GM18519 (cell line): Measurements from ENCODE around the gene FAM222A.
A peak's percentile ranks its signal among the peaks of the same experiment; 100 is the strongest.

Source experiments
- ATAC-seq: cut with Tn5 transposase; IDR thresholded peaks from one replicate; pipeline ENCODE4 v1.9.1; 2021; ENCODE audit warnings: mild to moderate bottlenecking, moderate library complexity; ENCODE audit not compliant: unreplicated experiment, low FRiP score

FAM222A gene

DNA sequence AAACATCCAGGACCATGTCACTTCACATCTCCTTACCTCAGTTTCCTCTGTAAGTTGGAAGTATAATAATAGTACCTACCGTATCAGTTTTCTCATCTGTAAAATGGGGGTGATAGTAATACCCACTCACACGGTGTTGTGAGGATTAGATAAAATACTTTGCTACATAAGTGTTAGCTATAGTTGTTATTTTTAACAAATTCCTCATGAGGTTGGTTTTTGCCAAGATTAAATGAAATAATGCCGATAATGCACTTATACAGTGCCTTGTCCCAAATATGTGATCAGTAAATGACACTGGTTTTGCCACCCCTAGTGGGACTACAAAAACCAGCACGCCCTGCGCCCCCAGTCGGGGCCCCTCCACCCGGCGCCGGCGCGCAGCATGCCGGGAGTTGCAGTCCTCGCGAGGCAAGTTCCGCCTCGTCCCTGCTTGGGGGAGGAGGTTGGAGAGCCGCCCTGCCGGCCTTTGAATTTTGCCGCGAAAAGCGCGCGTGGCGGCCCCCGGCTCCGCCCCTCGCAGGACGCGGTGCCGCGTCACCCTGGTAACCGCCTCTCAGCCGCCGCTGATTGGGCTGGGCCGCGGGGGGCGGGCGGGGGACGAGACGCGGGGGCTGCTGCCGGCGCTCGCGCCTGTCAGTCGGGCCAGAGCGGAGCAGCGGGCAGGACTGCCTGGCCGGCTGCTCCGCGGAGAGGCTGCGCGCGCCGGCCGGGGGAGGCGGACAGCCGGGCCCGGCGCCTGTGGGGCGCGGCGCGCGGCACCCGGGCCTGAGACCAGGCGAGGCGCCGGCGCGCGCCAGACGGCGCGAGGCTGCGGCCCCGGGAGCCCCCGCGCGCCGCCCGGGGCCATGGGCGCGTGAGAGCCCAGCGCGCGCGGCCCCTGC is at the start of gene FAM222A:
FAM222A (plus strand) TSS at position 639 of the 884 bp plus-strand sequence. CDS start 30,322 bp downstream, outside the sequence.
- ATAC-seq = peak; percentile 78

DNA sequence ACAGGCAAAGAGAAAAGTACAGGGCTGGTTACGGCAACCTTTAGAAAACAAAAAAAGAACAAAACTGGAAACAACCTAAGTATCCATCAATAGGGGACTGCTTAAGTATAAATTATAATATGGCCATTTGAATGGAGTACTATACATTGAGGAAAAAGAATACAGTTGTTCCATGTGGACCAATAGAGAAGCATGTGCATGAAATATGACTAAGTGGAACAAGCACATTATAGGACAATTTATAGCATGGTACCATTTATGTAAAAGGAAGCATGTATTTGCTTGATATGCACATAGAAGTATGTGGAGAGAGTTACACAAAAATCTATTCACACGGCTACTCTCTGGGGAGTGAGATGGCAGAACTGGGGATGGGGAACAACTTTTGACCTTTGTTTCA is 49.2 kb upstream of the FAM222A start:
- no peak for ATAC-seq

GRCh38 chr12:109666068-109666467 is 47.6 kb upstream of the FAM222A start:
- no peak for ATAC-seq

- no peak for ATAC-seq
Observed at GRCh38 chr12:109670731-109671130, 42.9 kb upstream of the FAM222A start.

DNA sequence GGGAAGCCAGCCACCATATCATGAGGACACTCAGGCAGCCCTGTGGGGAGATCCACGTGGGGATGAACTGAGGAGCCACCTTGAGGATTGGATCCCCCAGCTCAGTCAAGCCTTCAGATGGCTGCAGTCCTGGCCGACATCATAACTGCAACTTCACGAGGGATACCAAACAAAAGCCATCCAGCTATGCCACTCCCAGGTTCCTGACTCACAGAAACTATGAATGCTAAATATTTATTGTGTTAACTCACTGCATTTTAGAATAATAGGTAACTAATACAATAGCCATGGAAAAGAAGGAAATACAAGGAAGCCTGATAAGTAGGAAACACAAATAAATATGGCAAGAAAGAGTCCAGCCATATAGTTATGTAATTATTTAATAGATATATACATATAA is 42.1 kb upstream of the FAM222A start:
- no peak for ATAC-seq

- no peak for ATAC-seq
Observed at GRCh38 chr12:109673379-109673778, 40.2 kb upstream of the FAM222A start.

GRCh38 chr12:109673884-109674283 is 39.7 kb upstream of the FAM222A start:
- no peak for ATAC-seq

DNA sequence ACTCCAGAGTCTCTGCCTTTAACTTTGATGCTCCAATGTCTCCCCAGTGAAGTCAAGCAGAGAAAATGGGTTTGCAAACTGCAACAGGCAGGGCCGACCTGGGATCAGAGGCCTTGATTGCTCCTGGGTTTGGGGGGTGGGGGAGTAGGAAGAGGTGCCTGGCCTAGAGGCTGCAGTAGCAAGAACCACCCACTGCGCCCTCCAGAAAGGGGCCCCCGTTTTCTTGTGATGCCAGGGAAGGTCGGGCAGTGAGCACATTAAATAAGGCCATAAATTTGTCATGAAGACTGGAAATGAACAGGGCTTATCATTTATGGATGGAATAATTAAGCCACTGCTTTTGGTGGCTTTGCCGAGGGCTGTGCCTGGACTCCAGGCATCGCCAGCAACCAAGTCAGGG is 38.2 kb upstream of the FAM222A start:
- ATAC-seq = no peak

DNA sequence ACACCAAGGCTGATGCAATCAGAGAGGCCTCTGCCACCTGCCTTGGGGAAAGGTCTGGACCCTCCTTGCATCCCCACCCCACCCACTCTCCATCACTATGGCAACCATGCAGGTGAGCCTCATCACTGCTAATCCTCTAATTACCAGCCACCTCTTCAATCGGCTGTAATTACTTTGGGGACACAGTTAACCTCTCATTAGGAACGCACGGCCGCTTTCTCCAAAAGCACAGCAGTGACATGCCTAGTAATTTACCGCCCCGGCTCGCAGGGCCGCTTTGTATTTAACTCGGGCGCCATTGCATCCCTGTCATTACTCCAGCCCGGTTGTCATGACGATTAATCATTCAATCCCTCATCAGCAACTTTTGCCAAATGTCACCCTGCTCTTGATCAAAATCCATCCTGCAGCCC is 36.3 kb upstream of the FAM222A start:
- no peak for ATAC-seq

GRCh38 chr12:109678719-109679118 is 34.9 kb upstream of the FAM222A start:
- no peak for ATAC-seq

DNA sequence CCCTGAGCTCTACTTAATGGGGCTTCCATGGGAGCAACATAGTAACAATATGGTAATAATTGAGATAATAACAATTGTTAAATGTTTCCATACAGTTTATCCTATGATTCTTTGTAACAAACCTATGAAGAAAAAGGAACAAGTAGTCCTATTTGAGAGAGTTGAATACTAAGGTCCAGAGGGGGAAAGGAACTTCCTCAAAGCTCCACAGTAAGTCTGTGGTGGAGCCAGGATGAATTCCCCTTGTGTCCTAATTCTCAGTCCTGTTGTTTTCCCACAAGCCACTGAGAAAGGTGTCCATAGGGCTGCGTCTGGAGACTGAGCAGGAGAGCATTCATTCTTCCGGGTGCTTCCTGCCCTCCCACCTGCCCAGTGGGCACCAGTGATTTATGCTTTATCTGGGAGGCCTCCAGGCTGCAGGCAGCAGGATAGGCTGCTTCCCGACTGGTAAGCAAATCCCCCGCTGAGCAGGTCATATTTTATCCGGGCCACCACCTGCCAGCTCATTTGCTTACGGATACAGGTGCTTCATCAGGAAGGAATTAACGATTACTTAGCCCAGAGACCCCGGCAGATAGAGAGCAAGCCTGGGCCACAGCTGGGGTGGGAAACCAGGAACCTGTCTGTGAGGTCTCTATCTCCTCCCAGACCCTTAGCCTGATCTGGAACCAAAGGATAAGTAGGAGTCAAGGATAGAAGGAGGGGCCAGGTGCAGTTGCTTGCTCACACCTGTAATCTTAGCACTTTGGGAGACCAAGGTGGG is 33.9 kb upstream of the FAM222A start:
- ATAC-seq = no peak

GRCh38 chr12:109680264-109681005 is 33.2 kb upstream of the FAM222A start:
- no peak for ATAC-seq

GRCh38 chr12:109681986-109682707 is 31.5 kb upstream of the FAM222A start:
- ATAC-seq = no peak

DNA sequence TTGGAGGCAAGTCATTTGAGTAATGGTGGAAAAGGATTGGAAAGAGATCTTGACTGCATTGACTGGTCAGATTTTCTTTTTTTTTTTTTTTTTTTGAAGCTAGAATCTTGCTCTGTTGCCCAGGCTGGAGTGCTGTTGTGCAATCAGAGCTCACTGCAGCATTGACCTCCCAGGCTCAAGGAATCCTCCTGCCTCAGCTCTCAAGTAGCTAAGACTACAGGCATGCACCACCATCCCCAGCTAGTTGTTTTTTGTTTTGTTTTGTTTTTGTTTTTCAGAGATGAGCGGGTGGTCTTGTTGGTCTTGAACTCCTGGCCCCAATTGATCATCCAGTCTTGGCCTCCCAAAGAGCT is 30.9 kb upstream of the FAM222A start:
- ATAC-seq = no peak

GRCh38 chr12:109683316-109683715 is 30.3 kb upstream of the FAM222A start:
- no peak for ATAC-seq

GRCh38 chr12:109685574-109686447 is 27.8 kb upstream of the FAM222A start:
- no peak for ATAC-seq

- no peak for ATAC-seq
Observed at GRCh38 chr12:109686523-109686922, 27.1 kb upstream of the FAM222A start.

DNA sequence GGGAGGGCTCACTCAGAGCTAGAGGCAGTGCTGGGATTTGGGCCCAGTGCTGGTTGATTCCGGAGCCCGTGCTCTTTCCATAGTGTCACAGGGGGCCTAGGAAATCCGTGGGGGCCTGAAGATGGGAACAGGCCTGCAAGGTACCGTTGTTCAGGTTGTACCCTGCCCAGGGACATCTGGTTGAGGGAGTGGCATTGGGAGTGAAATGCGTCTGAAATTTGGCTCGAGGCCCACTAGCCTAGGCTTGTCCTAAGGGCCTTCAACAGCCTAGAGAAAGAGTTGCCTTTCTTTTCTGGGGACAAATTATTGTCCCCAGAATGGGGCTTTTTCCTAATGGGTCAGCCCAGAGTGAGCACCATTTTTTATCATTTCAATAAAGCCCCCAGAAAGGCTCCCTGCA is 26.4 kb upstream of the FAM222A start:
- ATAC-seq = no peak

DNA sequence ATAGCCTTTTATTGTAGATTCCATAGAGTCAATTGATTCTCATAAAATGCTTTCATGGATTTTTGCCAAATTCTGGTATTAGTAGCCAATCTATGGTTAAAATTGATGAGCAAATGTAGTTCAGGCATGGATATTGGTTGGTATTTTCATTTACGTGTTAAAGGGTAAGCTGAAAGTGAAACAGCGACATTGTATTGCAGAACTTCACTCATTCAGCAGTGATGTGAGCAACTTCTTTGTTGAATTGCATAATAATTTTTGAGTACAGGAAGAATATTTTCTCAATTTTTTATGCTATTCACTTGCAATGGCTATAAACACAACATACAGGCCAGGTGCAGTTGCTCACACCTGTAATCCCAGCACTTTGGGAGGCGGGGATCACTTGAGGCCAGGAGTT is 24.2 kb upstream of the FAM222A start:
- ATAC-seq = no peak
